Prostate gland (tissue), 2 donors: ENCODE data around the gene ANXA2.

Experiments
- POLR2A ChIP-seq: fragments of 450-650 bp; IDR thresholded peaks from one replicate; pipeline ENCODE4 v1.6.1; 2016; ENCODE audit warnings: antibody characterized with exemption, mild to moderate bottlenecking
- TF ChIP-seq, protein P1 (sequence below), 4 experiments: fragments of 200-600 bp in 2 of 4; fragments of 450-650 bp in 2 of 4; sonication (generic) in 2 of 4; IDR thresholded peaks; 1 replicate in 3 of 4; 2 replicates in 1 of 4; pipeline ENCODE4 v1.5.1; 2016 to 2019; ENCODE audit warnings: antibody characterized with exemption in 4 of 4, mild to moderate bottlenecking in 2 of 4, moderate library complexity in 2 of 4

DNA sequence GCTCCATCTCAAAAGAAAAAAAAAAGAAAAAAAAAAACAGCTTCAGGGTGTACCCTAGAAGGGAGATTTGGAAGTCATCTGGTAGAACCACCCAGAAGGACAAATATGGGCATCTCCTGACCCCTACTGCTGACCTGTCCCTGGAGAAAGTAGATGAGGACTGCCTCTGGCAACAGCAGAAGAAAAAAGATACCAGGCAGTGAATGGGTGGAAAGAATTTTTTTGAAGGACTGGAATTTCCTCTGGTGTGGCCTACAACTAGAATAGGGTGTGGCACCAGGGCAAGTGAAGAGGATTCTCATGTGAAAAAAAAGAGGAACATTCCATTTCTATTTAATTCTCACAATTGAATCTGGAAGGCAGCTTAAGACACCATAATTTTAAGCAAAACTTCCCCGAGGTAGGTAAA is 3.1 kb downstream of the ANXA2 start:
- TF ChIP-seq, protein P1, sequence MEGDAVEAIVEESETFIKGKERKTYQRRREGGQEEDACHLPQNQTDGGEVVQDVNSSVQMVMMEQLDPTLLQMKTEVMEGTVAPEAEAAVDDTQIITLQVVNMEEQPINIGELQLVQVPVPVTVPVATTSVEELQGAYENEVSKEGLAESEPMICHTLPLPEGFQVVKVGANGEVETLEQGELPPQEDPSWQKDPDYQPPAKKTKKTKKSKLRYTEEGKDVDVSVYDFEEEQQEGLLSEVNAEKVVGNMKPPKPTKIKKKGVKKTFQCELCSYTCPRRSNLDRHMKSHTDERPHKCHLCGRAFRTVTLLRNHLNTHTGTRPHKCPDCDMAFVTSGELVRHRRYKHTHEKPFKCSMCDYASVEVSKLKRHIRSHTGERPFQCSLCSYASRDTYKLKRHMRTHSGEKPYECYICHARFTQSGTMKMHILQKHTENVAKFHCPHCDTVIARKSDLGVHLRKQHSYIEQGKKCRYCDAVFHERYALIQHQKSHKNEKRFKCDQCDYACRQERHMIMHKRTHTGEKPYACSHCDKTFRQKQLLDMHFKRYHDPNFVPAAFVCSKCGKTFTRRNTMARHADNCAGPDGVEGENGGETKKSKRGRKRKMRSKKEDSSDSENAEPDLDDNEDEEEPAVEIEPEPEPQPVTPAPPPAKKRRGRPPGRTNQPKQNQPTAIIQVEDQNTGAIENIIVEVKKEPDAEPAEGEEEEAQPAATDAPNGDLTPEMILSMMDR (IDR thresholded peaks at IDR 0.05) = no peak
- no peak for TF ChIP-seq POLR2A
